OCI-M1 (cell line): ENCODE results near the gene TENT5C.

Experiments
- DNase-seq: peaks from one replicate; lab custom pipeline; 2025; lab: John Stamatoyannopoulos, UW

Gene TENT5C

DNA sequence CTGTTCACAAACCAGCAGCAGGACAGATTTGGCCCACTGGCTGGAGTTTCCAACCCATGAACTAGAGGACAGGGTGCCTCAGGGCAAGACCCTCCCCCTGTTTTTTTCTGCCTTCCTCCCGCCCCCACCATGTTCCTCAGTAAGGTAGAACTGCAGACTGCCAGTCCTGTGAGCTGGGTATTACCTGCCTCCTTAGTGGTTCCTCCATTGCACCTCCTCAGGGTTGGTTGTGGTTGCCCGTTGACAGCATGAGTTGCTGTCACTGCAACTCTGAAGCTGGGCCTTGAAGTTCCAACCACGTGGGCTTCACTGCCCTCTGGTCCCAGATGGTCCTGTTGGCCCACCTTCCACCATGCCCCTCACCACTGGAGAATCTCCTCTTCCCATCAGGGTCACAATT lies 28.8 kb downstream of the TENT5C start:
- DNase-seq, result no peak

DNA sequence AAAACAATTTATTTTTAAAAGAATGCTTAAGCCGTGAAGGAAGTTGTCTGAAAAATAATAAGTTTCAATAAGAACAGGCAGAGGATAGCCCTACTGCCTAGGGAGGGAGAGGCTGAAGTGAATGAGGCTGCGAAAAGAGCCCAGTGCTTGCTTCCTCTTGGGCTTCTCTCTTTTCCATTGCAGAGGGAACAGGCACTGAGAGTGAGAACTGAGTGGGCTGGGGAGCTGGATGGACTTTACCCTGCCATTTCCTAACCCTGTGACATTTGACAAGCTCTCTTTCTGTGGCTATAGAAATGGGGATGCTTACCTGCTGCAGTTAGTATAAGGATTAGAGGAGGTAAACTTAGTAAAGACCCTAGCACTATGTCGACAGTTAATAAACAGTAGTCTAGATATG lies 30.0 kb downstream of the TENT5C start:
- no peak for DNase-seq

DNA sequence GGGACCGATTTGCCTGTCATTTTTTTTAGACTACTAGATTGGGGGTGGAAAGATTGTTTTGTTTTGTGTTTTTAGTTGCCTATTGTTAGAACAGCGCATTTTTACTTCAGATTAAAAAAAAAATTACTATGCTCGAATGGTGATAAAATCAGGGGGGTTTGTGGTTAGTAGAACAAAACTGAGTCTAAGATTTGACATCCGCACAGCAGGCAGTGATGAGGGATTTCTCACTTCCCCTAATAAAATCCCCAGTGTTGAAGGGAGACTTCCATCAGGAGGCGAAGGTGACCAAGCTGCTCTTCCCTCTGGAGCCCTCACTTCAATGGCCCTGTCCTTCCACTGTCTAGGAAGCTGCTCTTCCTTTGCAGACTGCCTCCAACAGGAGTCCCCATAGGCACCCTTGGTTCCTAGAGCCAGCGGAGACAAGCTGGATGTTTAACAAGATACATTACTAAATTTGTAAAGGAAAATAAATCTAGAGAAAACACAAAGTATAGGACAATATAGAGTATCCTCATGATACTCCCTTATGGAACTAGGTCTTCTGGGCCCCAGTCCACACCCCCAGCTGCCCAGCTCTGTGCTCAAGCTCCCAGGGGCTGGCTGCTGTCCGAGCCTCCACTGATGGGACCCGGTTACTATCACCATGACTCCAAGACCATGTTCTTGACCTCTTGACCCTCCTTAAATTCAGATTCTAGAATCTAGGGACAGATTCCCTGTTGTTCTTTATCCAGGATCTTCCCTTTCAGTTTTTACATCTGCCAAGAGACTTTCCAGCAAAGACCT lies 31.0 kb downstream of the TENT5C start:
- peak; percentile 45 for DNase-seq

DNA sequence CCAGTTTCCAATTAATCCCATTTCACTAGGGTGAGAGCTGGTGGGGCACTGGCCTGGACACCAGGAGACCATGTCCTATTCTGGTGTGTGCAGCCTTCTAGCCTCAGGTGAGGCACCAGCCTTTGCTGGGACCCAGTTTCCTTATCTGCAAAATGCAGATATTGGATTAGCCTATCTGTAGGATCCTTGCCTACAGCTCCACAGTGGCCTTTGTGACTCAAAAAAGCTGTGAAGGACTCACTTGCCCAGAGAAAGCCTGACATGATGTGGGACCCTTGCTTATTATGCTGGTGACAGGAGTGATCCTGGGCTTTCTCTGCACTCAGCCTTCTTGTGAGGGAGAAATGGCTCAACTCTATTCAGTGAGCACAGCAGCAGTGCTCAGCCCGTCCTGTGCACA lies 32.3 kb downstream of the TENT5C start:
- peak; percentile 53 for DNase-seq

DNA sequence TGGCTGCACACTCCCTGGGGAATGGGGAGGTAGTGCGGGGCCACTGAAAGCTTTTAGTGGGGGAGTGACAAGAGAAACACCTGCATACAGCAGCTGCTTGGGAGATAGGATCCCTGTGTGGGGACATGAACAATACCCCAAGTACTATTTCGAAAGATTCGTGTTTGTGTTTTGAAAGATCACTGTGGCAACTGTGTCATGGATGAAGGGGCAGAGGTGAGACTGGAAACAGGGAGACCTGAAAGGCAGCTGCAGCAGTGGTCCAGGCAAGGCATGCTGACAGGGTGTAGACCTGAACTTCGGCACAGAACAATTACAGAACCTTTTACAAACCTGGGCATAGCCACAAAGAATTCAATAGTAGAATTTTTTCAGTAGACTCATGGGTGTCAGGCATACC lies 32.9 kb downstream of the TENT5C start:
- DNase-seq, result no peak

DNA sequence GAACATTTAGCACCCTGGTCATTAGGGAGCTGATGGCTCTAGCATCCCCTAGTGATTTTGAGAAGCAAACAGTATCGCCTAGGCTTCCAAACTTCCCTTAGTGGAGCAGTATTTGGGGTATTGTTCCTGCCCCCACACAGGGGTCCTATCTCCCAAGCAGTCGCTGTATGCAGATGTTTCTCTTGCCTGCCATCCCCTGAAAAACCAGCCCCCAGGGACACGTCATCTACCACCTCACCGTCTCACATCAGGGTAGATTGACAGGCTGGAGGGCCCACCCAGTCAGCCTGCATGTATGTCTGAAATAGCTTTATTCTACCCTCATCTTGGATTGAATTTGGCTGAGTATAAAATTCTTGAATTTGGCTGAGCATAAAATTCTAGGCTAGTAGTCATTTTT lies 33.9 kb downstream of the TENT5C start:
- DNase-seq, result no peak

DNA sequence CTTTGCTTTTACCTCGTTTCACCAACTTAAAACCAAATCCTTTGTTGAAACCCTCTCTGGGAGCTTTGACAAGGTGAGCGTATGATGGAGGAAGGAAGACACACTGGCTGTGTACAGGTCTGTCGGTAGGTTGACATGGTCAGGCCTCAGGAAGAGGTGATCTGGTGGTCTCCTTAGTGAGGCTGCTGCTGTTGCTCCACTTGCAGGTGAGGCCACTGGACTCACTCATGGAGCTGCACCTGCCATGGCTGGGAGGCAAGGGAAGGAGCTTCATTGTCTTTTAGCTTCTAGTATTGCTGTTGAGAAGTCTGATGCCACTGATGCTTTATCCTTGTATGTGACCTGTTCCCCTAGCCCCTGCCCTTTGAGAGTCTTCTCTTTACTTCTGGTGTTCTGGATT lies 35.7 kb downstream of the TENT5C start:
- DNase-seq, result no peak

DNA sequence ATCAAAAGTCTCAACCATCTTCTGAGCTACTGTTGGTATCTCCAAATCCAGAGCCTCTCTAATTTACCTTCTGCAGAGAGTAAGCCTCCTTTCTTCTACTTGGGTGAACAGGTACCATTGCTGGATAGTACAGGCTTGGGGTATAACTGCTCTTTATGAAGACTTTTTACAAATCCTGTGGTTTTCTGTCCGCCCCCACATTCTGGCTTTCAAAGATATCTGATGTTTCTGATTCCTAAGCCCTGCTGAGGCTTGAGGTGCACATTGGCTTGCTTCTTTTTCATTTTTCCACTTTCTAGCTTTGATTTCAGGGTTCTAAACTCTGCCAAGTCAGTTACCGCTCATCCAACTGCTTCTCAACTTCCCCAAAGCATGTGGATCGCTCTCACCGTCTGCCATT lies 37.1 kb downstream of the TENT5C start:
- peak; percentile 74 for DNase-seq

DNA sequence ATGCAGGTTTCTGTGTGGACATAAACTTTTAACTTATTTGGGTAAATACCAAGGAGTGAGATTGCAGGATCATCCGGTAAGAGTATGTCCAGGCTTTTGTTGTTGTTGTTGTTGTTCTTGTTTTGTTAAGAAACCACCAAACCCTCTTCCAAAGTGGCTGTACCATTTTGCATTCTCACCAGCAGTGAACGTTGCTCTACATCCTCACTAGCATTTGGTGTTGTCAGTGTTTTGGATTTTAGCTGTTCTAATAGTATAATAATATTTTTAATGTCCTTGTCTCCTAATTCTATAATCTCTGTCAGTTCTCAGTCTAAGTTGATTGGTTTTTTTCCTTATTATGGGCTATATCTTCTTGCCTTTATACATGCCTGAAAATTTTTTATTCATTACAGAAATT lies 37.8 kb downstream of the TENT5C start:
- no peak for DNase-seq

DNA sequence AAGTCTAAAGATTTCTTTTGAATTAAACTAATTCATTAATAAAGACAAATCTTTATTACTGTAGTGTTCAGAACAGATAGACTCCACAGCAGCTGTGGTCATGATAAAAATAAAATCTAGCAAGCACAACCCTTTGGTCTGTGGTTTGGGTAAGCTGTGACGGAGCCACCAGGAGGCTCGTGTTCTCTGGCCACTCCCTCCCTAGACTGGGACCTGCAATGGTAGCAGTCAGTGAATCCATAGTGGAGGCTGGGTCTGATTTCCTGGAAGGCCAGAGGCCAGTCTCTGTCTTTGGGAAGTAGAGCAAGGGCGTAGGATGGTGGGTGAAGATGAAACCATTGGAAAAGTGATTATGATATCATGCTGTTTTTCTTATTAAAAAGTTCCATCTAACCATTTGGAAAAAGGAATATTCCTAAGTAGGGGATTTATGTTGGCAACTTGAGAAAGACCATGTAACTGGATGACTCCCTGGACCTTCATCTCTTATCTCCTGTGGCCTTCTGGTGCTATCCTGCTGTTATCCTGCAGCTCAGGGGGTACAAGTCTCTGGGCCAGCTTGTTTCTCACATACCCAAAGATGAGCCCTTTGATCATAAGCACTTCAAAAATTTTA lies 39.0 kb downstream of the TENT5C start:
- peak; percentile 95 for DNase-seq

DNA sequence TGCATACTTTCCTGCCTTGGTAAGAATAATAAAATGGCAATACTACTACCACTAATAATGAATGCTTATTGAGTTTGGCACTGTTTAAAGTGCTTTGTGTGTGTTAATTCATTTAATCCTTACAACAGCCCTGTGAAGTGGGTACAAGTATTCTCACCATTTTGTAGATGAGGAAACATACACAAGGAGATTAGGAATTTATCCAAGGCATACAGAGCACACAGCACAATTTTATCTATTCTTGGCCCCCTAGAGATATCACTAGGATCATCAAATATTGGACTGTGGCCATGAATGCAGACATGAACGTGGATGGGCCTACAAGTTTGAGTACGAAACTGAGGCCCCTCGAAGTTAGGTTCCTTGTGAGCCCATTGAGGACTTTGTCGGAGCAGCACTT lies 39.5 kb downstream of the TENT5C start:
- no peak for DNase-seq

DNA sequence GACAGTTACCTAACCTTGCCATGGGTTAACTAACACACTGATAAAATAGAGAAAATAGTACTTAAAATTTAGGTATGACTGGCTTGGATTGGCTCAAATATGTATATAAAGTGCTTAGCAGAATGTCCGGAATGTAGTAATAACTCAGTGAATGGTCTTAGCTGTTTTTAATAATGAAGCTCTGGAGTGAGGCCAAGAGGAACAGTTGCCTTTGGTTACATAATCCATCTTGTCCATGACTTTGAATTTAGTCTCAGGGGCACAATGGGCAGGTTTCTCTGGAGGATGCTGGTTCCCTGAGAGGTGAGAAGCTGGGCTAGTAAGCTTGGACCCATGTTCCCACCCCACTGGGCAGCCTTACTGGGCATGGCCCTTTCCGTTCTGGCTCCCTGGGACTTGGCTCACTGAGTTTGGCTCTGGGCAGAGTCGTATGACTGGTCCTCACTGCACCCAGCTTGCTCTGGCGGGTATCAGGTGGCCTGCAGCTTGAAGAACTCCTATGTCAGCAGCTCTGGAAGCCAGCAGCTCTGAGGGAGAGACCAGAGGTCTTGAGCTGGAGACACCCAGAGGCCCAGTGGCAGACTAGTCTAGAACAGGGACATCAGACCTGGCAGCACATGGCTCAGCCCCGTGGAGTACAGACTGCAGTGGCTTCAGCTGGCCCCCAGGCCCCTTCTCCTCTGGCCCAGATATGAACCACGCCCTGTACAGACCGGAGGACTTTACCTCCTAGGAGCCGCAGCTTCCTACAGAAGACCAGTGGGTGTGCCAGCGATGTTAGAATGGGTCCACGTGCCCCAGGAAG lies 40.4 kb downstream of the TENT5C start:
- DNase-seq, result peak; percentile 41

DNA sequence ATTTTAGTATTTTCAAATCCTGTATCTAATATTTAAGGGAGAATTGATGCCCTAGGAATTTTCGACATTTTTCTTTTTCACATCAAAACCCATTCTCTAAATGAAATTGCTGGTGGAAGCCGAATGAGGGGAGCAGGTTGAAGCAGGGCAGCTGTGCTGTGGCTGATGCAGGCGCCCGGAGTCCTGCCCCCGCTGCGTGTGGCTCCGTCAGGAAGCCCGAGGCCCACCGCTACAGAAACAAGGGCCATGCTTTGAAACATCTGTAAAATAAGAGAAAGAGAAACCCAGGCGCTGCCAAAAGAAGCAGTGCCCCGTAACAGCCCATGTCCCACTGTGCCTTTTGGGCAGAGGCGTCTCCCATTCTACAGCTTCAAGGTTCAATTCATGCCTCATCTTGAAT lies 41.1 kb downstream of the TENT5C start:
- no peak for DNase-seq

DNA sequence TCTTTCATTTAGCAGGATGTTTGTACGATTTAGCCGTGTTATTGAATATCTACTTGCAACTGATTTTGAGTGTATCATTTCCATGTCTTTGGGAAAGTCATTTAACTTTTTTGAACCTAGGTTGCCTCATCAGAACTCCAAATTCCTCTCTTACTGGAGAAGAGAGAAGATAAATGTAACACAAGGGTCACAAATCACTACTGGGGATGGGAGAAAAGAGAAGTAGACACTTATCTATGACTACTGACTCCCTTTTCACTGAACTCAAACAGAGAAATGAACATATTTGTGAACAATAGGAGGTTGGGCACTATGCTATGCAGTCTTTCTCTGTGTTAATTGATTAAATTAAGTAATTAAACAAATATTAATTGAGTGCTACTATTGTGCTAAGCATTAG lies 42.2 kb downstream of the TENT5C start:
- DNase-seq, result peak; percentile 74

DNA sequence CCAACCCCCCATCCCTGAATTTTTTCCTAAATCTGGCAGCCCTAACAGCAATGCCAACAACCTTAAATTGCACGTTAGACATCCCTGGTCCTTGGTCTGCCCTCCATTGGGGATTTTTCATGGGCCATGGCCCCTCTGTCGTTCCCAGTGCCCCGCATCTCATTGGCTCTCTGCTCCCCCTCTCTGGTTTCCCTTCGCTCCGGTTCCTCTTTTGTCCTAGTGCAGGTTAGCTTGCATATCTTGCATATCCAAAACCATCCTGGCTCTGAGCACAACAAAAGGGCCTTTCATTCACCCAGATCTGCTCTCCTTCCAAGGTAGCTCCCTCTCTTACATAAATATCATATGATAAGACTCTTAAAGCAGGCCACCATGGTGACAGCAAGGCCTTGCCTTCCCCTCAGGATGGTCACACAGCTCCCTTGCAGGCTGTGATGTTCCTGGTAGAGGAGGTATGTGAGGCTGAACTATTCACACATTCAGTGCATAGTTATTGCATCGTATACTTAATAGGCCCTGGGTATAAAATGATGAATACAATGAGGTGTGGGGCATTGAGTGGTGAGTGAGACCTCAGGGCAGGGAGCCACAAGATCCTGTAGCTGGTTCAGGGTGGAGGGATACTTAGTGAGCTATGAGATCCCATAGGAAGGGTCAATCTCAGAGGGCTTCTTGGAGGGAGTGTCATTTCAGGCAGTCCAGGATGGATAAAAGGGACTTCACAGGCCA lies 45.2 kb downstream of the TENT5C start:
- DNase-seq, result no peak

DNA sequence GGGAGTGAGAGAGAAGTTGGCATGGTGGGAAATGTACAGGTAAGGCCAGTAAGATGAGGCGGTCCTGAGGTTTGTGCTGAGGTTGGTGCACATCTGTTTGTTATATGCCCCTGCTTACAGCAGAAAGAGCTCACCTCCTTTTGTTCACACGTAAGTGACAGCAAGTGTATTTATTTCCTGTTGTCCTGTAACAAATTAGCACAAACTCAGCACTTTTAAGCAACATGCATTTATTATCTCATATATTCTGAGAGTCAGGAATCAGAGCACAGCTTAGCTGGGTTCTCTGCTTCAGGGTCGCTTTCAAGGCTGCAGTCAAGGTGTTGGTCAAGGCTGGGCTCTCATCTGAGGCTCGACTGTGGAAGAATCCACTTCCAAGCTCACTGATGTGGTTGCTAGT lies 45.8 kb downstream of the TENT5C start:
- no peak for DNase-seq

DNA sequence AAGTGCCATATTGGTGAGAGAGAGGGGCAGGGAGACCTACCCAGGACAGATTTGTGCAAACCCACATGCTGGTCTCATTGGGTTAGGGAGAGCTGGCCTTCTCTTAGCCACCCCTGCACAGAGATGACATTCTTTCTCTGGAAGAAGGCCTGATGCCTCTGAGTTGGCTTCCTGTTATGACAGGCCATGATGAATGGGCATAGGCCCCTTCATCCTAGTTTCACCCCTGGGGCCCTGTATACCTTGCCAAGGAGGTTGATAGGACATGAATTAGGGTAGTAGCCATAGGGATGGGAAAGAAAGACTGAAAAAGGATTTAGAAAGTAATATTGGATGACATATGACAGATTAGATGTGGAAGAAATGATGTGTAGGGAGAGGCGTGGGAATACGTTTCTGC lies 46.6 kb downstream of the TENT5C start:
- no peak for DNase-seq

DNA sequence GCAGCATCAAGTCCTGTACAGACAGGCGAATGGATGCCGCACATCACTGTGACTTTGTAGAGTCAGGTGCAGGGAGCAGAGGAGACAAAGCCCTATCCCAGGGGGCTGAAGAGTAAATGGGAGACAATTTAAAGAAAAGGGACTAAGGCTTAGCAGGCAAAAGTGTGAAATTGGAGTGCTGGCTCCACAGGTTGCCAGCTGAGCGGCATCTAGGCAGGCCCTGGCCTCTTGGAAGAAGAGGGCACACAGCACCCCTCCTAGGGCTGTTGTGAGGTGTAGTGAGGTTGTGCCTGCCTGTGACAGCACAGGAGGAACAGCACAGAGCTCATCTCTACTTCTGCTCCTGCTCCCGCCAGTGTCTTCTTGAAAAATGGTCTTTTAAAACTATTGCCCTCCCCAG lies 47.3 kb downstream of the TENT5C start:
- DNase-seq, result no peak

DNA sequence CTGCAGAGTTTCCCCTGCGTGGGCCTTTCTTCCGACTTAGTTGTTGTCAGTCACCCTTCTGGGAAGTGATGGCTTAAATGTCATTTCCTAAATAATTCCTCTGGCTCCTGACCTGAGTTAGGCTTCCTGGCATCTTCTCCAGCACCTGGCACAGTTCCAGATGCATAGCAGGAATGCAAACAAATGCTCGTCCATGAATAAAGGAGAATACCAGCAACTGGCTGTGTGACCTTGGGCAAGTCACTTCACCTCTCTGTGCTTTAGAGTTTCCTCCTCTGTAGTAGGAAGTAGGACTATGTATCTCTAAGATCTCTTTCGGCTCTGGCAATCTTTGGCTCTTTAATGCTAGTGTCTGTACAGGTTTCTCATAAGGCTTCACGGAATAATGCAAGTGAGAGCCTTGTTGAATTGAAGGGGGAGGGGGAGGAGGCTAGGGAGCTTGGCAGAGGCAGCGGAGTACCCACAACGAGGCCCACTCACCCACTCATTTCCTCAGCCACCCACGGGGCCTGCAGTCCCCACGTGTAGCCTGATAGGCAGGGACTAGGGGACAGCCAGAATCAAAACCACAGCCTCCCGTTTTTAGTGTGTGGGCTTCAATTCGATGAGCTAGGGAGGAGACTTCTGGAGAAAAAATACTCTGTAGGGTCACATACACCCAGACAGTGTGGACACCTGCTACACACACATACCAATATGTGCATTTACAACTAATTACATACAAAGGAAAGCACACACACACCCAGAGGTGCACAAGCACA lies 48.1 kb downstream of the TENT5C start:
- DNase-seq, result peak; percentile 53

DNA sequence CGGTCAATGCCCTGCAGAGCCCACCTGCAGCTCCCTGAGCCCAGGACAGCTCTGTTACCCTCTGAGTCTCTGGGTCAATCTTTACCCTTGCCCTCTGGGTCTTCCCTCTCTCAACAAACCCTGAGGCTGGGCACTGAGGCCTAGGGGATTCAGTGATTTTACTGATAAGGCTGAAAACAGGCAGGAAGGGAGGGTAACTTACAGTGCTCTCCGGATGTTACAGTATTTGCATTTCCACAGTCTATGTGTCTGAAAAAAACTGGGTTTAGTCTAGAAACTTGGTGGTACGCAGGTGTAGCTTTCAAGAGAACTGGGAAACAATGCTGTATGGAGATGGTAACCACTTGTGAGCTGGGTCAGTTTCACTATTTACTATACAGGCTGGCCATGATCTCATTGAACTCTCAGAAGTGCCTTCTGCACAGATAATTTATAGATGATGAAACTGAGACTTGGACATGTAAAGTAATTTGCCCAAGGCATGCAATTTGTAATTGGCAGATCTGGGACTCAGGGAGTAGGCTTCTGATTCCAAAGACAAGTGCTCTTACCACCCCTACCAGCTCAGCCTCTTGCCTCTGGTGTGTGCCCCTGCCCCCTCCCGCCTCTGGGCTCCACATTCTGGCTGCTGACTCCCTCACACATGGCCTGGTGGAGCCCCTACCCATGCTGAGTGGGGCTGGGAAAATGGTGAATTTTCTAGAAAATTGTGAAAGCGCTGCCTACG lies 48.8 kb downstream of the TENT5C start:
- DNase-seq, result peak; percentile 79

DNA sequence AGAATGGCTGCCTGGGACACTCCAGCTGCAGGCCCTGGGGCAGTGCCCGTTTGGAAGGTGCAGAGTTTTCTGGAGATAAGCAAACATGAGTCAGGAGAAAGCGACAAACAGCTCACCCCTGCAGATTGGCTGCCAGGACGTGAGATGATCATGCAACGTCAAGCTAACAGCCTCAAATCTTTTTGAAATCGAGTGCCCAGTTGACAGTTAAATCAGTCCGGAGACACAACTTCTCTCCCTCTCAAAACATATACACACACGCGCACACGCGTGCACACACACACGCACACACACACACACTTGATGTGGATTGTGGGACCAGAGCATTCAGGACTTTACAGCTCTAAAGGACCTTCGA lies 49.4 kb downstream of the TENT5C start:
- peak; percentile 87 for DNase-seq
